HCT116 (cell line): ENCODE measurements around the gene STBD1.

Source experiments
- CBX3 ChIP-seq: IDR thresholded peaks from 2 replicates; pipeline ENCODE4 v1.6.1; 2012; ENCODE audit warnings: low read depth
- CEBPB ChIP-seq: IDR thresholded peaks from 2 replicates; pipeline ENCODE4 v1.6.1; 2012; ENCODE audit warnings: low read depth
- CTCF ChIP-seq, 3 experiments: fragments of 200-600 bp in 1 of 3; sonication (generic) in 1 of 3; IDR thresholded peaks in 2 of 3; conservative IDR thresholded peaks in 1 of 3; 2 replicates each; pipeline ENCODE4 v1.5.1; 2012 to 2017; ENCODE audit warnings: low read depth in 2 of 3, low read length in 2 of 3, antibody characterized with exemption in 1 of 3, borderline replicate concordance in 1 of 3, control low read depth in 1 of 3, mild to moderate bottlenecking in 1 of 3, mixed read lengths in 1 of 3, mixed run types in 1 of 3, moderate library complexity in 1 of 3; ENCODE audit not compliant: insufficient read depth in 1 of 3
- EZH2 ChIP-seq: fragments of 200-600 bp; sonication (generic); IDR thresholded peaks from 2 replicates; pipeline ENCODE4 v1.6.1; 2017; ENCODE audit warnings: antibody characterized with exemption, mixed run types
- EZH2phosphoT487 ChIP-seq: fragments of 200-600 bp; IDR thresholded peaks from 2 replicates; pipeline ENCODE4 v1.6.1; 2018; ENCODE audit warnings: antibody characterized with exemption, borderline replicate concordance
- FOSL1 ChIP-seq: IDR thresholded peaks from 2 replicates; pipeline ENCODE4 v1.6.1; 2012; ENCODE audit warnings: low read depth
- JUND ChIP-seq: IDR thresholded peaks from 2 replicates; pipeline ENCODE4 v1.6.1; 2012
- POLR2AphosphoS5 ChIP-seq: IDR thresholded peaks from 2 replicates; pipeline ENCODE4 v1.6.1; 2011; ENCODE audit warnings: mild to moderate bottlenecking, low read depth, low read length, moderate library complexity
- RAD21 ChIP-seq: IDR thresholded peaks from 2 replicates; pipeline ENCODE4 v1.6.1; 2012; ENCODE audit warnings: low read depth, mild to moderate bottlenecking
- TCF7L2 ChIP-seq: IDR thresholded peaks from 2 replicates; pipeline ENCODE4 v1.7.0; 2011; ENCODE audit warnings: borderline replicate concordance, inconsistent platforms; ENCODE audit not compliant: insufficient read depth, insufficient read length; ENCODE audit errors: extremely low read depth
- YY1 ChIP-seq: IDR thresholded peaks from 2 replicates; pipeline ENCODE4 v1.6.1; 2011; ENCODE audit warnings: low read length, low read depth, moderate library complexity, mild to moderate bottlenecking; ENCODE audit not compliant: insufficient replicate concordance; ENCODE audit errors: extremely low read depth
- ZNF274 ChIP-seq: fragments of 200-500 bp; sonication (Bioruptor generic); IDR thresholded peaks from 2 replicates; pipeline ENCODE4 v1.6.1; 2014; ENCODE audit warnings: mild to moderate bottlenecking, low read depth, low read length, inconsistent platforms
- TF ChIP-seq, protein P1 (sequence below): IDR thresholded peaks from 2 replicates; pipeline ENCODE4 v1.6.1; 2012; ENCODE audit warnings: low read depth

GRCh38 chr4:76305971-76306881, at the start of gene STBD1:
- TF ChIP-seq POLR2AphosphoS5 (peak; percentile 84), CTCF (IDR thresholded peaks at IDR 0.05 in 2 of 3, conservative IDR thresholded peaks at IDR 0.05 in 1 of 3; ENCODE audit: borderline replicate concordance in 1 of 3, insufficient read depth in 1 of 3, low read depth in 2 of 3, low read length in 2 of 3) (no peak), CBX3 (no peak), JUND (no peak), ZNF274 (no peak), RAD21 (no peak), TCF7L2 (no peak), EZH2phosphoT487 (no peak), EZH2 (no peak), CEBPB (no peak), FOSL1 (no peak), YY1 (no peak)
- TF ChIP-seq, protein P1, sequence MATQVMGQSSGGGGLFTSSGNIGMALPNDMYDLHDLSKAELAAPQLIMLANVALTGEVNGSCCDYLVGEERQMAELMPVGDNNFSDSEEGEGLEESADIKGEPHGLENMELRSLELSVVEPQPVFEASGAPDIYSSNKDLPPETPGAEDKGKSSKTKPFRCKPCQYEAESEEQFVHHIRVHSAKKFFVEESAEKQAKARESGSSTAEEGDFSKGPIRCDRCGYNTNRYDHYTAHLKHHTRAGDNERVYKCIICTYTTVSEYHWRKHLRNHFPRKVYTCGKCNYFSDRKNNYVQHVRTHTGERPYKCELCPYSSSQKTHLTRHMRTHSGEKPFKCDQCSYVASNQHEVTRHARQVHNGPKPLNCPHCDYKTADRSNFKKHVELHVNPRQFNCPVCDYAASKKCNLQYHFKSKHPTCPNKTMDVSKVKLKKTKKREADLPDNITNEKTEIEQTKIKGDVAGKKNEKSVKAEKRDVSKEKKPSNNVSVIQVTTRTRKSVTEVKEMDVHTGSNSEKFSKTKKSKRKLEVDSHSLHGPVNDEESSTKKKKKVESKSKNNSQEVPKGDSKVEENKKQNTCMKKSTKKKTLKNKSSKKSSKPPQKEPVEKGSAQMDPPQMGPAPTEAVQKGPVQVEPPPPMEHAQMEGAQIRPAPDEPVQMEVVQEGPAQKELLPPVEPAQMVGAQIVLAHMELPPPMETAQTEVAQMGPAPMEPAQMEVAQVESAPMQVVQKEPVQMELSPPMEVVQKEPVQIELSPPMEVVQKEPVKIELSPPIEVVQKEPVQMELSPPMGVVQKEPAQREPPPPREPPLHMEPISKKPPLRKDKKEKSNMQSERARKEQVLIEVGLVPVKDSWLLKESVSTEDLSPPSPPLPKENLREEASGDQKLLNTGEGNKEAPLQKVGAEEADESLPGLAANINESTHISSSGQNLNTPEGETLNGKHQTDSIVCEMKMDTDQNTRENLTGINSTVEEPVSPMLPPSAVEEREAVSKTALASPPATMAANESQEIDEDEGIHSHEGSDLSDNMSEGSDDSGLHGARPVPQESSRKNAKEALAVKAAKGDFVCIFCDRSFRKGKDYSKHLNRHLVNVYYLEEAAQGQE: no peak
